Stimulated activated CD4-positive, alpha-beta T cell treated with anti-CD3 and anti-CD28 coated beads, TNF-alpha, amount 100 ng/mL, for 4 hours (primary cell): ENCODE results near the gene MAPK14.

Source experiments
- DNase-seq, 3 experiments: peaks; one replicate each; pipeline ENCODE4 v3.0.0-alpha.2; 2020; ENCODE audit warnings: low read depth in 3 of 3

The MAPK14 gene

DNA sequence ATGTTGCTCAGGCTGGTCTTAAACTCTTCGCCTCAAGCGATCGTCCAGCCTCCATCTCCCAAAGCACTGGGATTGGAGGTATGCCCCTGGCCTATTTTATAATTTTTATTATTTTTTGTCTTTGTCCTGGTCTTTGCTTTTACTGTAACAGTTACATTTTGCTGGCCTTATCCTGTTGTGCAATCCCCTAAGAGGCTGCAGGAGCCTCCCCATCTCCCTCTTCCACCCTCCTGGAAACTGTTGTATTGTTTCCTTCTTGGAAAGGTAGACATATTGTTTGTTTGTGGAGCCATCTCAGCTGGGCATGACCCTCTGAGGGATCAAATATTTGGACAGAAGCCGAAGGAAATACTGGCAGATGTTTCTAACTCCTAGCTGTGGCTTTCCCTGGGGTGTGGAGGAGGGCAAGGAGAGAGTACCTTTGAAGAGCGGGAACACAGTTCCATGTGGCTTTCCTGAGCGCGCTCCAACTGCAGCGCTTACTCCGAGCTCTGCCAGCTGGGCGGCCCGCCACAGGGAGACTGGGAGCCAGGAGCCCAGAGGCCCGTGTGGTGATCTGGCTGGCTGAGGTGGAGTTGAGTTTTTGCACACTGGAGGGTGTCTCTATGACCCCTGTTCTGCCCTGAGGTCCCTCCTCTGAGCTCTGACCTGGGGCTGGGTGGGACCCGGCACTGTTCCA is 107.6 kb downstream of the MAPK14 start:
- no peak for DNase-seq

DNA sequence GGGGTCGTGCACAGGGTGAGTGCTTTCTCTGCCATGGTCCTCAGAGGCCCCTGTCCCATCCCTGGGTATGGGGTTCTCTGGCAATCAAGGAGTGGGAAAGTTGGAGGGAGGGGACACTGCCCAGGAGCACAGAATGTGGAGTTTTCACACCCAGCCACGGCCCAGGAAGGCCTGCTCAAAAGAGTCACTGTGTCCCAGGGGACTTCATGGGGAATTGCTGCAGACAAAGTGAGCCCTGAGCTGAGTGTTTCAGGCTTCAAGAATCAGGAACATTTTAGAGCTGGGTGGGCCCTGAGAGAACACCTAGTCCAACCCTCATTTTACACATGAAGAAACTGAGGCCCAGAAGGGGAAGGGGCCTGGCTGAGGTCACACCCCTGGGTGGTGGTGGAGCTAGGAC is 108.4 kb downstream of the MAPK14 start:
- DNase-seq, result no peak

DNA sequence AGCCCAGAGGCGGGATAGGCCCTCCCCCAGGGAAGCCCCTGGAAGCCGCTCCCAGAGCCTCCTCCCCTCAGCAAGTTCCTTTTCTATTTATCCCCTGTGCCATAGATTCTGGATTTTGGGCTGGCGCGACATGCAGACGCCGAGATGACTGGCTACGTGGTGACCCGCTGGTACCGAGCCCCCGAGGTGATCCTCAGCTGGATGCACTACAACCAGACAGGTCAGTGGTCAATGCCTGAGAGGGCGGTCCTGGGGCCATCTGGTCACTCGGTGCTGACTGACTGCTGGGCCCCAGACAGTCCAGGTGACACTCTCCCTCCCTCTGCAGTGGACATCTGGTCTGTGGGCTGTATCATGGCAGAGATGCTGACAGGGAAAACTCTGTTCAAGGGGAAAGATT is 108.9 kb downstream of the MAPK14 start:
- DNase-seq, result no peak

DNA sequence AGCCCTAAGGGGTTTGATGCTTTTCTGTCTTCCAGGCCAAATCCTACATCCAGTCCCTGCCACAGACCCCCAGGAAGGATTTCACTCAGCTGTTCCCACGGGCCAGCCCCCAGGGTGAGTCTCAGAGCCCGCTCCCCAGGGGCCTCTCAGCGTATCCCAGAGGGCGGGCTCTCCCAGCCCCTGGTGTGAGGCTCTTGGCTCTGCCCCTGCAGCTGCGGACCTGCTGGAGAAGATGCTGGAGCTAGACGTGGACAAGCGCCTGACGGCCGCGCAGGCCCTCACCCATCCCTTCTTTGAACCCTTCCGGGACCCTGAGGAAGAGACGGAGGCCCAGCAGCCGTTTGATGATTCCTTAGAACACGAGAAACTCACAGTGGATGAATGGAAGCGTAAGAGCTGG is 111.1 kb downstream of the MAPK14 start:
- no peak for DNase-seq

DNA sequence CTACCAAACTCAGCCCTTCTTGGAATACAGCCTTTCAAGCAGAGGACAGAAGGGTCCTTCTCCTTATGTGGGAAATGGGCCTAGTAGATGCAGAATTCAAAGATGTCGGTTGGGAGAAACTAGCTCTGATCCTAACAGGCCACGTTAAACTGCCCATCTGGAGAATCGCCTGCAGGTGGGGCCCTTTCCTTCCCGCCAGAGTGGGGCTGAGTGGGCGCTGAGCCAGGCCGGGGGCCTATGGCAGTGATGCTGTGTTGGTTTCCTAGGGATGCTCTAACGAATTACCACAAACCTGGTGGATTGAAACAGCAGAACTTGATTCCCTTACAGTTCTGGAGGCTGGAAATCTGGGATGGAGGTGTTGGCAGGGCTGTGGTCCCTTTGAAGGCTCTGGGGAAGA is 111.8 kb downstream of the MAPK14 start:
- DNase-seq, result no peak

DNA sequence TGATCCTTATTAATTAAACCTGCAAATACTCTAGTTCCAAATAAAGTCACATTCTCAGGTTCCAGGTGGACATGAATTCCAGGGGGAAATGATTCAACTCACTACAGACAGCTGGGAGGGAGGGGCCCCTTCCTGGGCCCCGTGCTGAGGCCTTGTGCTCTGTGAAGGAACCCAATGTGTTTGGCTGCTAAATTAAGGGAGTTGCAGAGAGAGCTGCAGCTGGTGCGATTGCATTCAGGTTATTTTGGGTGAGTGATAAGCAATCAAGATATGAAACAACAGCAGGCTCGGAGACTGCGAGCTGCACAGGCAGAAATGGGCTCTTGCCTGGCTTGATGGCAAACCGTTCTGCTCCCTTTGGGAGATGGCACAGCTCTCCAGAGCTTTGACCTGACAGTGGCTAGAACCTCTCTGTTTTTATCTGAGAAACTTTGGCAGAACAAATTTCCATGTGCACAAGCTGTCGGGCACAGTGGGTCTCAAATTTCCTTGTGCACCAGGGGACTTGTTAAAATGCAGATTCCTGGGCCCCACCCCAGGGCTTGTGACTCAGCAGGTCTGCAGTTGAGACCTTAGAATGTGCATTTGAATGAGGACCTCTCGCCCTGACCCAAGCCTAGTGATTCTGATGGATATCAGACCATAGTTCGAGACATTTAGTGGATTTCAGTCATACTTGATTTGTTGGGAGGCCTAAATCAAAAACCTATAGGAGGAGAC is 112.5 kb downstream of the MAPK14 start:
- no peak for DNase-seq

DNA sequence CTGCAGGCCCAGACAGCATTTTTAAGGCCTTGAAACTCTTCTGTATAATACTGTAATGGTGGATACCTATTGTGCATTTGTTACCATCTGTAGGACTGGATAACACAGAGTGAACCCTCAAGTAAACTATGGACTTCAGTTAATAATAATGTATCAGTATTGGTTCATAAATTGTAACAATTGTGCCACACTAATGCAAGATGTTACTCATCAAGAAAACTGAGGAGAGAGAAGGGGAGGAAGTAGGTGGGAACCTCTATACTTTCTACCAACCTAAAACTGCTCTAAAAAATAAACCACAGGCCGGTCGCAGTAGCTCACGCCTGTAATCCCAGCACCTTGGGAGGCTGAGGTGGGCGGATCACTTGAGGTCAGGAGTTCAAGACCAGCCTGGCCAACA is 113.5 kb downstream of the MAPK14 start:
- DNase-seq, result no peak

DNA sequence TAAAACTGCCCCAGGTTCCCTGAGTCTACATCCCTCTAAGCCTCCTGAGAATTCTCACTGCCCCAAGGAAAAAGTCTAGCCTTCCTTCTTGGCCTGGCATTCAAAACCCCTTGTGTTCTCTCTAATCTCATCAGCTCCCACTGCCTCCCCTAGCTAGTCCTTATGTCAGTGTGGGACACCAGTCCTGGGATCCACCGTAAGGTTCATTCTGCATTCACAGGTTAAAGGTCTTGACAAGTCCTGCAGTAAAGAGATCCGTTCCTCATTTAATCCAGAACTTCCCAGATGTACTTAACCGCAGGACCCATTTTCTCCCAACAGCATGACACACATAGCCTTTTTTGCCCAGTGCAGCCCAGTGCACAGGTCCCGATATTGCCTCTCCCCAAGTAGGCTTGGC is 114.4 kb downstream of the MAPK14 start:
- DNase-seq, result no peak

DNA sequence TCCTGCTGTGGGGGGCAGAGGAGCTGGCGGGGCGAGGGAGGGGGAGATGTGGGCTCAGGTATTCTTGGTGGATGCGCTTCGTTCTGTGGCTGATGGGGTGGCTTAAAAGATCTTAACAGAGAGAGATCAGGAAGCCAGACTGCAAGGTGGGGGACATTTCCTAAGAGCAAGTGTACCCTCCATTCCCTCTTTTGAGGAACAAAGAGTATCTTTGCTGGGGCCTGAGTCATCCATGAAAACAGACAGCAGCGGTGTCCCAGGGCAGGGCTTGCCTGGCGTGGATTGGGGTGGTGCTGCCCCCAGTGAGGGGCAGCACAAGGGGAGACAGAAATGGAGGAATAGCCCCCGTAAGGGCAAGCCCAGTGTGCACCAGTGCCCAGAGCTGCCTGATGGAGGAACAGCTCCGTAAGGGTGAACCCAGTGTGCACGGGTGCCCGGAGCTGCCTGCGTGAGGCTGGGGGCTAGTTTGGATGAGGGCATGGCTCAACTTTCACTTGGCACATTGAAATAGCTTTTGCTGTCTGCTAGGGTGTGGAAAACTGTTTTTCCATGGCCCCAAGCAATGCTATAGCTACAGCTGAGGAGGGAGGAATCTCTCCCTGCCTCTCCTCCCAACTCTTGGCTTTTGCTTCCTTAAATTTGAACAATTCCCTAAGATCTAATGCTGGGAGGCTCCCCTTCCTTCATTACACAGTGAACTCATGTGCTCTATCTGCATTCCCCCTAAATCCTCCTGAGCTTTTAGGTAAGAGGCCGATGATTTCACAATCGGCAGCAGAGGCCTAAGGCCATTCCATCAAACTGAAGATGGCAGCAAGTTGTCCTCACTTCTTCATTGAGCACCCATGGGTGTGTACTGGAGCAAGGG is 115.6 kb downstream of the MAPK14 start:
- DNase-seq, result no peak

DNA sequence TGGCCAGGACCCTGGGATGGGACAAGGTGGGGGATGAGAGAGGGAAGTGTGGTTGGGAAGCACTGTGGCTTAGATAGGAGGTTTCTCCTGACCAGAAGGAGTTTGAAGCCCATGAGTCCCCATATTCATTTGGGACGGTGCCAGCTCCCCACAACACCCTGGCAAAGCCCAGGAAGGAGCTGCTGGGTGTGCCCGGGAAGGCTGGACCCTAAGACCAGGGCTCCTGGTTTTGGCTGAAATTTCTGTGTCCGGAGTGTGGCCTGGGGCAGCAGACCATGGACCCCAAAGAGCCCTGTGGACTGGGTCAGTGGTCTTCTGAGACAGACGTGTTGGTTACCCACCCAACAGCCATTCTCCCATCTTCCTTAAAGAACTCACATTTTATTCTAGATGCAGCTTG is 117.9 kb downstream of the MAPK14 start:
- no peak for DNase-seq

DNA sequence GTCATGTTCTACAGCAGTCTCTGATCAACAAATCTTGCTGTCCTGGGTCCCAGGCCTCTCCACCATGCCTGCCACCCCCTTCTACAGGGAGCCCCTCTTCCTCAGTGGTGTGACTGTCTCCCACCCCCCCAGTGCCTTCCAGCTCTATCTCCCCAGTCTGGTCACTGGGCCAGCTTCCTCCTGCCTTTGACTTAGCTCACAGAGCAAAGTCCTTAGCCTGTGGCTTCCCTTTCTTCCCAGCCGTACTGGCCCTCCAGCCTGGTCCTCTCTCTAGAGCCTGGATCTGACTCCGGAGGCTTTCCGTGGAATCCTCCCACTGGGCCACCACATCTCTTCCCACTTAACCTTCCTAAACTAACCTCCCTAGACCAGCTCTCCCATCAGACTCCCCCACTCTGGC is 119.7 kb downstream of the MAPK14 start:
- DNase-seq, result no peak

DNA sequence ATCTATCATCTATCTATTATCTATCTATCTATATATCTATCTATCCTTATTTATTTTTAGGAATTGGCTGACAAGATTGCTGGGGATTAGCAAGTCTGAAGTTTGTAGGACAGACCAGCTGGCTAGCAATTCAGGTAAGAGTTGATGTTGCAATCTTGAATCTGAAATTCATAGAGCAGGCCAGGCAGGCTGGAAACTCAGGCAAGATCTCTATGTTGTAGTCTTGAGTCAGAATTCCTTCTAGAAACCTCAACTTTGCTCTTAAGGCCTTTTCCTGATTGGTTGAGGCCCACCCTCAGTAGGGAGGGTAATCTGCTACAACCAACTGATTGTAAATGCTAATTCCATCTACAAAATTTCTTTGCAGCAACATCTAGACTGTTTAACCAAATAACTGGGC is 121.9 kb downstream of the MAPK14 start:
- no peak for DNase-seq

DNA sequence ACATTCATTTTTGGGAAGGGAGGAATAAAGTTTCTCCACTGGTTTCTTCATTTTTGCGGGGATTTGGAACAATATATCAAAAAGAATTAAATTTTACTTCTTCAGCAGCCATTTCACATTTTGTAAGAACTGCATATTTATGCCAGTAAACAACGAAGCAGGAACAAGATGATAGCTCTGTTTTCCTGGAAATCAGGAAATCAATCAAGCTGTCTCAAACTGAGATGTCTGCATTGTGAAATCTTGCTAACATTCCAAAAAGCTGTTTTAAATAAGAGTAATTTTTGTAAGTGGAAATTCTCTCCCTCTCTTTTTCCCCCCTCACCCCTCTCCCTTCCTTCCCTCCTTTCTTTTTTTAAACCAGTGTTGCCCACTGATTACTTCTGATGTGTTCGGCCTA is 122.7 kb downstream of the MAPK14 start:
- DNase-seq, result no peak

DNA sequence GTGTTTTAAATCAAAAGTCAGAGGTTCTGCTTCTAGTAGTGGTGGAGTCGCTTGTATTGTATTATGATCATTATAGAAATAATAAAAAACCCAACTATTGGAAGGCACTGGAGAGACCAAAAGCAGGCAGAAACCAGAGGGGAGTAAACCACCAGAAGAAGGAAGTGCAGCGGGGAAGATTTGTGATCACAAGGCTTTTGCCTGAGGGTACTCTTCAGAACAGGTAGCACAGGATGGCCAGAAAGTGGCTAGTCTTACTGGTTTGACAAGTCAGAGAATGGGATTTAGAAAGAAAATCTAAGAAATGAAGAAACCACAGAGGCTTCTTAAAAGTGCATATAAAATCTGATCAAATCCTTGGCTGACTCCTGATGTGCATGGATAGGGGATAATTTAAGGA is 126.7 kb downstream of the MAPK14 start:
- DNase-seq, result no peak

DNA sequence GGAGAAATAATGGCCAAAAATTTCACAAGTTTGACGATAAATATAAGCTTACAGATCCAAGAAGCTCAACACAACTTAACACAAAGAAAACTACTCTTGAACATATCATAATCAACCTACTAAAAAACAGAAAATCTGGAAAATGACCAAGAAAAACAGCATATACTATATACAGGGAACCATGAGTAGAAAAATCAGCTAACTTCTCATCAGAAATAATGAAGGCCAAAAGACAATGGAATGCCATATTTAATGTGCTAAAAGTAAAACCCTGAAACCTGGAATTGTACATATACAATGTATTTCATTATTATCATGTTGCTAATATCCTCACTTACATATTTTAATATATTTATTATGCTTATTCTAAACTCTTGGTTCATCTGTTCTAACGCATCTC is 128.1 kb downstream of the MAPK14 start:
- DNase-seq, result no peak

DNA sequence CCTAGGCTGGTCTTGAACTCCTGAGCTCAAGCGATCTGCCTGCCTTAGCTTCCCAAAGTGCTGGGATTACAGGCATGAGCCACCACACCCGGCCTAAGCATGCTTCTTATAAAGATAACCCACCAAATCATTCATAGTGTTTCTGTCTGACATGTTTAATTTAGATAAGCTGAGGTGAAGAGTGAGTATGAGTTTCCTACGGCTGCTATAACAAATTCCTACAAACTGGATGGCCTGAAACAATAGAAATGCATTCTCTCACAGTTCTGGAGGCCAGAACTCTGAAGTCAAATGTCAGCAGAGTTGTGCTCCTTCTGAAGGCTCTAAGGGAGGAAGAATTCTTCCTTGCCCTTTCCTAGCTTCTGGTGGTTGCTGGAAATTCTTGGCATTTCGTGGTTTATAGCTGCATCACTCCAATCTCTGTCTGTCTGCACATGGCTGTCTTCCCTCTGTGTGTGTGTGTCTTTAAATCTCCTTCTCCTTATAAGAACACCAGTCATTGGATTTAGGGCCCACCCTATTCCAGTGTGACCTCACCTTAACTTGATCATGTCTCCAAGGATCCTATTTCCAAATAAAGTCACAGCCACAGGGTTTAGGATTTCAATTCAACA is 132.6 kb downstream of the MAPK14 start:
- DNase-seq, result no peak
